GM18517 (cell line): ENCODE results near the gene WNT5B.
A peak's percentile ranks its signal among the peaks of the same experiment; 100 is the strongest.

Experiments used
- ATAC-seq: cut with Tn5 transposase; IDR thresholded peaks from one replicate; pipeline ENCODE4 v1.9.1; 2021; ENCODE audit warnings: mild to moderate bottlenecking, moderate library complexity; ENCODE audit not compliant: unreplicated experiment

Gene WNT5B

GRCh38 chr12:1647285-1647669 is 18.2 kb downstream of the WNT5B start:
- no peak for ATAC-seq

GRCh38 chr12:1650260-1650977 is 21.4 kb downstream of the WNT5B start:
- no peak for ATAC-seq

- no peak for ATAC-seq
Measured at GRCh38 chr12:1650978-1651361, 21.9 kb downstream of the WNT5B start.

- no peak for ATAC-seq
Measured at GRCh38 chr12:1651946-1652345, 22.9 kb downstream of the WNT5B start.

- no peak for ATAC-seq
Measured at GRCh38 chr12:1655225-1655788, 26.3 kb downstream of the WNT5B start.

GRCh38 chr12:1656902-1657301 is 27.9 kb downstream of the WNT5B start:
- ATAC-seq, result no peak

GRCh38 chr12:1657688-1658087 is 28.7 kb downstream of the WNT5B start:
- ATAC-seq, result no peak

GRCh38 chr12:1660304-1661187 is 31.5 kb downstream of the WNT5B start:
- ATAC-seq, result no peak

- peak; percentile 71 for ATAC-seq
Measured at GRCh38 chr12:1661553-1662335, 32.7 kb downstream of the WNT5B start.

- ATAC-seq, result no peak
Measured at GRCh38 chr12:1662761-1663439, 33.9 kb downstream of the WNT5B start.

GRCh38 chr12:1663440-1664132 is 34.6 kb downstream of the WNT5B start:
- ATAC-seq, result no peak

GRCh38 chr12:1665366-1665765 is 36.3 kb downstream of the WNT5B start:
- no peak for ATAC-seq

- ATAC-seq, result no peak
Measured at GRCh38 chr12:1666215-1666614, 37.2 kb downstream of the WNT5B start.

GRCh38 chr12:1666685-1667162 is 37.7 kb downstream of the WNT5B start:
- ATAC-seq, result no peak

- no peak for ATAC-seq
Measured at GRCh38 chr12:1668833-1669543, 40.0 kb downstream of the WNT5B start.

GRCh38 chr12:1670358-1671268 is 41.6 kb downstream of the WNT5B start:
- ATAC-seq, result no peak

- no peak for ATAC-seq
Measured at GRCh38 chr12:1676043-1676442, 47.0 kb downstream of the WNT5B start.
